ENCODE results near the gene PARD3.

GRCh38 chr10:34530778-34531177 lies 284.3 kb downstream of the PARD3 start:
- TF ChIP-seq CTCF (IDR thresholded peaks at IDR 0.05) = no peak
- no peak for TF ChIP-seq EZH2 (IDR thresholded peaks at IDR 0.05)
- TF ChIP-seq EZH2phosphoT487 (IDR thresholded peaks at IDR 0.05) = no peak

All from neural progenitor cell (in vitro differentiated cells).